Gastrocnemius medialis (tissue), 4 donors: ENCODE results near the gene ADGRV1. TPM values are rescaled to one million over a fixed set of nuclear protein-coding genes. Genes with fewer than 3 reads are reported as not detected.

Source experiments
- ATAC-seq, 2 donors: fragments of 150-250 bp; one replicate each; pipeline ENCODE4 v1.9.1; 2016
- DNase-seq, 2 donors: peaks; one replicate each; pipeline ENCODE4 v3.0.0-alpha.2; 2019
- H3K27ac ChIP-seq, 4 donors: fragments of 200-600 bp; sonication (generic); 1 replicate in 1 of 4; 2 replicates in 3 of 4; pipeline ENCODE4 v1.5.1; 2016 to 2018; ENCODE audit warnings: mild to moderate bottlenecking in 2 of 4, moderate library complexity in 1 of 4
- H3K27me3 ChIP-seq, 3 donors: fragments of 200-600 bp; sonication (generic) in 2 of 3; 1 replicate in 1 of 3; 2 replicates in 2 of 3; pipeline versions ENCODE4 v1.5.1 to v1.6.0; 2016 to 2019; ENCODE audit warnings: mild to moderate bottlenecking in 1 of 3, moderate library complexity in 1 of 3
- H3K36me3 ChIP-seq, 2 donors: fragments of 200-600 bp; sonication (generic) in 1 of 2; one replicate each; pipeline ENCODE4 v1.5.1; 2017 to 2018
- H3K4me1 ChIP-seq, 2 donors: fragments of 200-600 bp; sonication (generic) in 1 of 2; one replicate each; pipeline ENCODE4 v1.5.1; 2016 to 2017; ENCODE audit warnings: mild to moderate bottlenecking in 2 of 2
- H3K4me3 ChIP-seq, 4 donors: fragments of 200-600 bp; sonication (generic) in 3 of 4; 1 replicate in 1 of 4; 2 replicates in 3 of 4; pipeline ENCODE4 v1.5.1; 2016 to 2019; ENCODE audit warnings: mild to moderate bottlenecking in 2 of 4
- H3K9me3 ChIP-seq, 3 donors: fragments of 200-600 bp; sonication (generic) in 2 of 3; 1 replicate in 1 of 3; 2 replicates in 2 of 3; pipeline ENCODE4 v1.5.1; 2016 to 2019
- CTCF ChIP-seq, 5 experiments: fragments of 450-650 bp in 3 of 5; fragments of 200-600 bp in 2 of 5; sonication (generic) in 2 of 5; IDR thresholded peaks in 4 of 5; conservative IDR thresholded peaks in 1 of 5; 1 replicate in 4 of 5; 2 replicates in 1 of 5; pipeline ENCODE4 v1.5.1; 2016 to 2019; ENCODE audit warnings: antibody characterized with exemption in 5 of 5, mild to moderate bottlenecking in 3 of 5, moderate library complexity in 3 of 5
- POLR2A ChIP-seq, 2 donors: fragments of 450-650 bp; IDR thresholded peaks; one replicate each; pipeline ENCODE4 v1.6.1; 2017; ENCODE audit warnings: antibody characterized with exemption in 2 of 2, mild to moderate bottlenecking in 2 of 2, moderate library complexity in 2 of 2
- in situ Hi-C, 4 donors: fragments of 200-750 bp; cut with MboI; loops; one replicate each; pipeline versions ENCODE4 v1.15.0 to v1.8.0; 2017; ENCODE audit warnings: low sequenced_read_pairs in 4 of 4
- intact Hi-C: fragments of 100-400 bp; cut with DNase I; formaldehyde crosslinking; loops from one replicate; pipeline ENCODE4 v1.15.1; 2023; ENCODE audit warnings: low total_unique reads
- total RNA-seq, 4 donors: library from RNA; depleted of rRNA; stranded (reverse); fragments of >200 nt; gene quantifications; one replicate each; pipeline versions ENCODE4 v1.1.0 to v1.2.3, GENCODE V29; 2016

Gene ADGRV1
- total RNA-seq, 4 donors from 2014 or later: 0.22 to 0.41 TPM; not detected in 2

- no peak for ATAC-seq
- H3K4me3 ChIP-seq: no peak overlapping the region
- intact Hi-C loops: no loop called here
These were observed 469.9 kb downstream of the ADGRV1 start for GRCh38 chr5:91028499-91028956.

GRCh38 chr5:91030521-91031401 is 472.2 kb downstream of the ADGRV1 start:
- ATAC-seq (no peak), DNase-seq (no peak)
- no peak overlapping the region for H3K4me3 ChIP-seq
- no peaks in the 10 kb centered on the region for H3K9me3 ChIP-seq
- H3K27ac ChIP-seq: no peak overlapping the region
- TF ChIP-seq POLR2A (IDR thresholded peaks at IDR 0.05): no peak
- TF ChIP-seq CTCF (IDR thresholded peaks at IDR 0.05 in 4 of 5, conservative IDR thresholded peaks at IDR 0.05 in 1 of 5): no peak
- in situ Hi-C loops: no loop called here
- H3K4me1 ChIP-seq: no peaks in the 10 kb centered on the region
- intact Hi-C loops: no loop called here
- H3K36me3 ChIP-seq: no peaks in the 10 kb centered on the region
- H3K27me3 ChIP-seq: no peaks in the 10 kb centered on the region

More at GRCh38 chr5:91028499-91028956, 469.9 kb downstream of the ADGRV1 start:
- in situ Hi-C loops: no loop called here
- H3K4me1 ChIP-seq: peaks cover 6 to 10% of the 10 kb centered on the region in 2 donors
- DNase-seq: no peak
- no peaks in the 10 kb centered on the region for H3K36me3 ChIP-seq
- no peaks in the 10 kb centered on the region for H3K9me3 ChIP-seq
- TF ChIP-seq CTCF (IDR thresholded peaks at IDR 0.05 in 4 of 5, conservative IDR thresholded peaks at IDR 0.05 in 1 of 5) (no peak), POLR2A (IDR thresholded peaks at IDR 0.05) (no peak)
- H3K27me3 ChIP-seq: no peaks in the 10 kb centered on the region
- H3K27ac ChIP-seq: no peak overlapping the region

GRCh38 chr5:91031402-91031752 is 472.8 kb downstream of the ADGRV1 start:
- no peaks in the 10 kb centered on the region for H3K9me3 ChIP-seq
- no peaks in the 10 kb centered on the region for H3K36me3 ChIP-seq
- ATAC-seq (no peak), DNase-seq (no peak)
- H3K27me3 ChIP-seq: no peaks in the 10 kb centered on the region
- H3K27ac ChIP-seq: no peak overlapping the region
- TF ChIP-seq CTCF (IDR thresholded peaks at IDR 0.05 in 4 of 5, conservative IDR thresholded peaks at IDR 0.05 in 1 of 5) (no peak), POLR2A (IDR thresholded peaks at IDR 0.05) (no peak)
- intact Hi-C loops (no loop called here), in situ Hi-C loops (no loop called here)
- no peak overlapping the region for H3K4me3 ChIP-seq
- H3K4me1 ChIP-seq: no peaks in the 10 kb centered on the region

- H3K27ac ChIP-seq: no peak overlapping the region
These were observed 473.5 kb downstream of the ADGRV1 start for GRCh38 chr5:91032125-91032524.

GRCh38 chr5:91033370-91033769 is 474.8 kb downstream of the ADGRV1 start:
- intact Hi-C loops: no loop called here
- Histone ChIP-seq H3K27ac (no peak overlapping the region), H3K4me3 (no peak overlapping the region), H3K4me1 (no peaks in the 10 kb centered on the region), H3K27me3 (no peaks in the 10 kb centered on the region), H3K36me3 (no peaks in the 10 kb centered on the region), H3K9me3 (no peaks in the 10 kb centered on the region)
- in situ Hi-C loops: no loop called here
- no peak for ATAC-seq
- DNase-seq: no peak
- TF ChIP-seq CTCF (IDR thresholded peaks at IDR 0.05 in 4 of 5, conservative IDR thresholded peaks at IDR 0.05 in 1 of 5) (no peak), POLR2A (IDR thresholded peaks at IDR 0.05) (no peak)

More at GRCh38 chr5:91032125-91032524, 473.5 kb downstream of the ADGRV1 start:
- H3K36me3 ChIP-seq: no peaks in the 10 kb centered on the region
- in situ Hi-C loops (no loop called here), intact Hi-C loops (no loop called here)
- H3K4me1 ChIP-seq: no peaks in the 10 kb centered on the region
- no peak overlapping the region for H3K4me3 ChIP-seq
- no peaks in the 10 kb centered on the region for H3K27me3 ChIP-seq
- H3K9me3 ChIP-seq: no peaks in the 10 kb centered on the region
- ATAC-seq (no peak), DNase-seq (no peak)
- no peak for TF ChIP-seq POLR2A (IDR thresholded peaks at IDR 0.05)
